Ishikawa (cell line): ENCODE measurements around the gene AKAP1.

Experiments
- CEBPB ChIP-seq: IDR thresholded peaks from 2 replicates; pipeline ENCODE4 v1.6.1; 2012
- CREB1 ChIP-seq: IDR thresholded peaks from 2 replicates; pipeline ENCODE4 v1.6.1; 2012; ENCODE audit warnings: low read depth
- EGR1 ChIP-seq: IDR thresholded peaks from 2 replicates; pipeline ENCODE4 v1.6.1; 2012
- EP300 ChIP-seq: IDR thresholded peaks from 2 replicates; pipeline ENCODE4 v1.6.1; 2012; ENCODE audit warnings: borderline replicate concordance
- FOXM1 ChIP-seq: IDR thresholded peaks from 2 replicates; pipeline ENCODE4 v1.6.1; 2012; ENCODE audit warnings: low read depth, borderline replicate concordance
- NFIC ChIP-seq: IDR thresholded peaks from 2 replicates; pipeline ENCODE4 v1.6.1; 2012
- RAD21 ChIP-seq: IDR thresholded peaks from 2 replicates; pipeline ENCODE4 v1.6.1; 2012; ENCODE audit warnings: low read depth
- REST ChIP-seq: IDR thresholded peaks from 2 replicates; pipeline ENCODE4 v1.6.1; 2012; ENCODE audit warnings: low read depth, mild to moderate bottlenecking
- TAF1 ChIP-seq: IDR thresholded peaks from 2 replicates; pipeline ENCODE4 v1.6.1; 2012; ENCODE audit warnings: low read depth, mild to moderate bottlenecking
- TCF12 ChIP-seq: IDR thresholded peaks from 2 replicates; pipeline ENCODE4 v1.6.1; 2012; ENCODE audit warnings: low read depth
- TEAD4 ChIP-seq: IDR thresholded peaks from 2 replicates; pipeline ENCODE4 v1.6.1; 2012
- USF1 ChIP-seq: IDR thresholded peaks from 2 replicates; pipeline ENCODE4 v1.6.1; 2012
- YY1 ChIP-seq: IDR thresholded peaks from 2 replicates; pipeline ENCODE4 v1.6.1; 2012; ENCODE audit warnings: low read depth
- ZBTB7A ChIP-seq: IDR thresholded peaks from 2 replicates; pipeline ENCODE4 v1.6.1; 2012; ENCODE audit warnings: low read depth
- TF ChIP-seq, protein P1 (sequence below): IDR thresholded peaks from 2 replicates; pipeline ENCODE4 v1.6.1; 2012

Gene AKAP1

GRCh38 chr17:57099165-57099564, 14.1 kb downstream of the AKAP1 start:
- TF ChIP-seq TCF12 = no peak
- TF ChIP-seq EGR1 = no peak
- TF ChIP-seq YY1 = no peak

DNA sequence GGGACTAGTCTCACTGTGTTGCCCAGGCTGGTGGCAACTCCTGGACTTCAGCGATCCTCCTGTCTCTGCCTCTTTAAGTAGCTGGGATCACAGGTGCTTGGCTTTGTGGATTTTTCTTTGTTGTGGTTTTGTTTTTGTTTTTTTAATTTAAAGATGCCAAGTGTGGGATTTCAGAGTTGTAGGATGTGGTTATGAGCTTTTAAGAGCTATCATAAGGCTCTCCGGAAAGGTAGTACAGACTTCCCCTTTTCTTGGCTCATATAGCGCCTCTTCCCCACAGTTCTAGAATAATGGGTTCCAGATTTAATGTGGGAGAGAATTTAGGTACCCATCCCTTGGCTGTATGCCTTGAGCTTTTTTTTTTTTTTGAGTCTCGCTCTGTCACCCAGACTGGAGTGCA, 17.1 kb downstream of the AKAP1 start:
- TF ChIP-seq TEAD4 = no peak
- TF ChIP-seq REST = no peak

GRCh38 chr17:57104461-57105175, 19.6 kb downstream of the AKAP1 start:
- TF ChIP-seq RAD21 (no peak), TAF1 (no peak), TEAD4 (no peak), USF1 (no peak), ZBTB7A (no peak), TCF12 (no peak), YY1 (no peak), CEBPB (no peak), CREB1 (no peak), EGR1 (no peak), NFIC (no peak), EP300 (no peak), FOXM1 (no peak)

- no peak for TF ChIP-seq CREB1
- TF ChIP-seq TEAD4 = no peak
- TF ChIP-seq EGR1 = no peak
- TF ChIP-seq YY1 = no peak
- no peak for TF ChIP-seq REST
- TF ChIP-seq FOXM1 = no peak
- TF ChIP-seq NFIC = no peak
- TF ChIP-seq TCF12 = no peak
- TF ChIP-seq USF1 = no peak
- no peak for TF ChIP-seq ZBTB7A
- TF ChIP-seq, protein P1, sequence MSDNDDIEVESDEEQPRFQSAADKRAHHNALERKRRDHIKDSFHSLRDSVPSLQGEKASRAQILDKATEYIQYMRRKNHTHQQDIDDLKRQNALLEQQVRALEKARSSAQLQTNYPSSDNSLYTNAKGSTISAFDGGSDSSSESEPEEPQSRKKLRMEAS = no peak
- TF ChIP-seq CEBPB = no peak
- no peak for TF ChIP-seq RAD21
- TF ChIP-seq EP300 = no peak
Observed at GRCh38 chr17:57105591-57105990, 20.5 kb downstream of the AKAP1 start.

- TF ChIP-seq RAD21 (peak; percentile 16; the same call in 1 of the 2 replicates), YY1 (no peak)
Observed at GRCh38 chr17:57106107-57106835, 21.2 kb downstream of the AKAP1 start.

DNA sequence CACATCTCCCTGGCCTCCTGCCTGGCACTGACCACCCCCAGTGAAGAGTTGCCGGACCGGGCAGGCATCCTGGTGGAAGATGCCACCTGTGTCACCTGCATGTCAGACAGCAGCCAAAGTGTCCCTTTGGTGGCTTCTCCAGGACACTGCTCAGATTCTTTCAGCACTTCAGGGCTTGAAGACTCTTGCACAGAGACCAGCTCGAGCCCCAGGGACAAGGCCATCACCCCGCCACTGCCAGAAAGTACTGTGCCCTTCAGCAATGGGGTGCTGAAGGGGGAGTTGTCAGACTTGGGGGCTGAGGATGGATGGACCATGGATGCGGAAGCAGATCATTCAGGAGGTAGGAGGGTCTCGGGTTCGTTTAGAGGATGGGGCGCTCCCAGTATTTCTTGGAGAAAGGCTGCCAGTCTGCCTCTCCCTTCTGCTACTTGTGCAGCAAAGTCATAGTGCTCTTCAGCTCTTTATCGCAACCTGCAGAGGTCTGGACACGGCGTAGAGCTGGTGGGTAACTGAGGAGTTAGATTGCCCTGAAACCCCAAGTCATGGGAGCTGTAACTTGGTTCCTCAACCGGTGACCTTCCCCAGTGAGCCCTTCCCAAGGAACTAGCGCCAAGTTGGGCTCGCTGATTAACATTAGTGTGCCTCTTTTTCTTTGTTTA, 21.9 kb downstream of the AKAP1 start:
- TF ChIP-seq, protein P1 = no peak
- no peak for TF ChIP-seq REST
- TF ChIP-seq RAD21 = no peak
